Measurements from ENCODE around the gene GRIN2A.

The GRIN2A gene

GRCh38 chr16:9826656-9827055 is 355.6 kb downstream of the GRIN2A start:
- Mint-ChIP-seq H3K4me1 (peaks cover 14% of the 10 kb centered on the region), H3K36me3 (ENCODE audit: low read depth) (no peaks in the 10 kb centered on the region), H3K9me3 (no peaks in the 10 kb centered on the region), H3K27me3 (ENCODE audit: low read depth, poor library complexity) (peaks cover 11% of the 10 kb centered on the region), H3K27ac (no peak overlapping the region), H3K4me3 (no peak overlapping the region)
- no peak for DNase-seq
- no peak for TF ChIP-seq CTCF (IDR thresholded peaks at IDR 0.05)

- TF ChIP-seq CTCF (IDR thresholded peaks at IDR 0.05): no peak
- H3K4me1 Mint-ChIP-seq: peaks cover 21% of the 10 kb centered on the region
- no peak overlapping the region for H3K27ac Mint-ChIP-seq
- DNase-seq: no peak
- H3K9me3 Mint-ChIP-seq: no peaks in the 10 kb centered on the region
- H3K27me3 Mint-ChIP-seq (ENCODE audit: low read depth, poor library complexity): peaks cover 21% of the 10 kb centered on the region
- no peaks in the 10 kb centered on the region for H3K36me3 Mint-ChIP-seq (ENCODE audit: low read depth)
- H3K4me3 Mint-ChIP-seq: no peak overlapping the region
These were observed 357.8 kb downstream of the GRIN2A start for GRCh38 chr16:9824200-9825068.

- Mint-ChIP-seq H3K9me3 (no peaks in the 10 kb centered on the region), H3K4me1 (peaks cover 21% of the 10 kb centered on the region), H3K27ac (no peak overlapping the region), H3K27me3 (ENCODE audit: low read depth, poor library complexity) (peaks cover 20% of the 10 kb centered on the region), H3K4me3 (no peak overlapping the region), H3K36me3 (ENCODE audit: low read depth) (no peaks in the 10 kb centered on the region)
- no peak for TF ChIP-seq CTCF (IDR thresholded peaks at IDR 0.05)
- no peak for DNase-seq
These were observed 358.7 kb downstream of the GRIN2A start for GRCh38 chr16:9823510-9823909.

- TF ChIP-seq CTCF (IDR thresholded peaks at IDR 0.05): no peak
- H3K4me1 Mint-ChIP-seq: peaks cover 17% of the 10 kb centered on the region
- DNase-seq: no peak
- no peak overlapping the region for H3K27ac Mint-ChIP-seq
- peaks cover 20% of the 10 kb centered on the region for H3K27me3 Mint-ChIP-seq (ENCODE audit: low read depth, poor library complexity)
- H3K36me3 Mint-ChIP-seq (ENCODE audit: low read depth): no peaks in the 10 kb centered on the region
- no peaks in the 10 kb centered on the region for H3K9me3 Mint-ChIP-seq
- no peak overlapping the region for H3K4me3 Mint-ChIP-seq
These were observed 360.3 kb downstream of the GRIN2A start for GRCh38 chr16:9821970-9822369.

GRCh38 chr16:9821331-9821730 is 360.9 kb downstream of the GRIN2A start:
- H3K9me3 Mint-ChIP-seq: no peaks in the 10 kb centered on the region
- peaks cover 13% of the 10 kb centered on the region for H3K4me1 Mint-ChIP-seq
- DNase-seq: no peak
- no peaks in the 10 kb centered on the region for H3K36me3 Mint-ChIP-seq (ENCODE audit: low read depth)
- peaks cover 20% of the 10 kb centered on the region for H3K27me3 Mint-ChIP-seq (ENCODE audit: low read depth, poor library complexity)
- no peak overlapping the region for H3K4me3 Mint-ChIP-seq
- H3K27ac Mint-ChIP-seq: no peak overlapping the region
- no peak for TF ChIP-seq CTCF (IDR thresholded peaks at IDR 0.05)

Measured in nephron progenitor cell (in vitro differentiated cells).